Lower lobe of right lung (tissue), 2 donors: ENCODE data around the gene DCLK2. TPM values are rescaled to one million over a fixed set of nuclear protein-coding genes. Genes with fewer than 3 reads are reported as not detected.

ENCODE experiments used
- ATAC-seq, 2 donors: fragments of 200-7000 bp; cut with Tn5 transposase; one replicate each; pipeline ENCODE4 v1.9.1; 2020 to 2022; ENCODE audit warnings: mild to moderate bottlenecking in 2 of 2, moderate library complexity in 2 of 2
- DNase-seq: peaks from one replicate; pipeline ENCODE4 v3.0.0-alpha.2; 2020
- H3K27ac ChIP-seq: fragments of 200-600 bp; one replicate; pipeline ENCODE4 v1.8.0; 2022
- H3K27me3 ChIP-seq: fragments of 200-600 bp; one replicate; pipeline ENCODE4 v1.8.0; 2022; ENCODE audit warnings: low read depth
- H3K36me3 ChIP-seq: fragments of 200-600 bp; one replicate; pipeline ENCODE4 v1.8.0; 2022; ENCODE audit warnings: mild to moderate bottlenecking
- H3K4me1 ChIP-seq: fragments of 200-600 bp; one replicate; pipeline ENCODE4 v1.8.0; 2022
- H3K4me3 ChIP-seq: fragments of 200-600 bp; one replicate; pipeline ENCODE4 v1.8.0; 2022; ENCODE audit warnings: mild to moderate bottlenecking
- H3K9me3 ChIP-seq: fragments of 200-600 bp; one replicate; pipeline ENCODE4 v1.8.0; 2022
- CTCF ChIP-seq: fragments of 200-600 bp; IDR thresholded peaks from one replicate; pipeline ENCODE4 v1.8.0; 2022; ENCODE audit warnings: antibody characterized with exemption, mild to moderate bottlenecking
- intact Hi-C: fragments of 100-400 bp; cut with DNase I; formaldehyde crosslinking; loops from one replicate; pipeline ENCODE4 v1.11.0; 2022
- total RNA-seq: library from RNA; stranded (reverse); fragmentation: NEBNext Ultra II Directional; extraction: Animal tissue kit (Norgen Biotek cat#: 25700); gene quantifications from one replicate; pipeline ENCODE4 v1.2.1, GENCODE V29; 2021
- donor health status: DM: no; HTN: yes; CAD: no; lungs with severe emphysema.

Gene DCLK2
- total RNA-seq, 1 donor from 2014 or later: 2.9 TPM

GRCh38 chr4:150117094-150117493 is 38.8 kb downstream of the DCLK2 start:
- no peaks in the 10 kb centered on the region for H3K27me3 ChIP-seq
- DNase-seq: no peak
- ATAC-seq: no peak
- TF ChIP-seq CTCF: no peak
- intact Hi-C loops: no loop called here
- H3K9me3 ChIP-seq: no peaks in the 10 kb centered on the region
- no peak overlapping the region for H3K4me3 ChIP-seq
- H3K27ac ChIP-seq: no peak overlapping the region
- no peaks in the 10 kb centered on the region for H3K4me1 ChIP-seq
- no peaks in the 10 kb centered on the region for H3K36me3 ChIP-seq

GRCh38 chr4:150117629-150118028 is 39.4 kb downstream of the DCLK2 start:
- no peak for ATAC-seq
- TF ChIP-seq CTCF: no peak
- intact Hi-C loops: no loop called here

GRCh38 chr4:150119492-150119891 is 41.2 kb downstream of the DCLK2 start:
- no peaks in the 10 kb centered on the region for H3K36me3 ChIP-seq
- DNase-seq (no peak), ATAC-seq (no peak)
- intact Hi-C loops: no loop called here
- no peak overlapping the region for H3K4me3 ChIP-seq
- no peaks in the 10 kb centered on the region for H3K4me1 ChIP-seq
- no peaks in the 10 kb centered on the region for H3K9me3 ChIP-seq
- H3K27ac ChIP-seq: no peak overlapping the region
- H3K27me3 ChIP-seq: no peaks in the 10 kb centered on the region
- TF ChIP-seq CTCF: no peak

More at GRCh38 chr4:150117629-150118028, 39.4 kb downstream of the DCLK2 start:
- DNase-seq: no peak
- no peak overlapping the region for H3K4me3 ChIP-seq
- no peaks in the 10 kb centered on the region for H3K27me3 ChIP-seq
- H3K36me3 ChIP-seq: no peaks in the 10 kb centered on the region
- no peak overlapping the region for H3K27ac ChIP-seq
- no peaks in the 10 kb centered on the region for H3K9me3 ChIP-seq
- H3K4me1 ChIP-seq: no peaks in the 10 kb centered on the region

GRCh38 chr4:150123087-150123486 is 44.8 kb downstream of the DCLK2 start:
- no peak overlapping the region for H3K4me3 ChIP-seq
- no peak for ATAC-seq
- intact Hi-C loops: no loop called here
- no peaks in the 10 kb centered on the region for H3K9me3 ChIP-seq
- no peaks in the 10 kb centered on the region for H3K36me3 ChIP-seq
- no peaks in the 10 kb centered on the region for H3K27me3 ChIP-seq
- H3K27ac ChIP-seq: no peak overlapping the region
- peaks cover 9% of the 10 kb centered on the region for H3K4me1 ChIP-seq
- TF ChIP-seq CTCF: no peak
- no peak for DNase-seq

- Histone ChIP-seq H3K9me3 (no peaks in the 10 kb centered on the region), H3K36me3 (no peaks in the 10 kb centered on the region), H3K4me1 (peaks cover 9% of the 10 kb centered on the region), H3K27ac (no peak overlapping the region), H3K27me3 (no peaks in the 10 kb centered on the region), H3K4me3 (no peak overlapping the region)
- DNase-seq: no peak
- no peak for TF ChIP-seq CTCF
- intact Hi-C loops: no loop called here
- no peak for ATAC-seq
Observed at GRCh38 chr4:150123796-150124677, 45.8 kb downstream of the DCLK2 start.
